Fibroblast of peridontal ligament (primary cell): ENCODE measurements around the gene NIF3L1.
"Not testable (repeated sequence)": the region's sequence is repeated elsewhere in the genome, so short reads cannot be mapped to it uniquely, and the experiment has no call there.

Source experiments
- DNase-seq: peaks from one replicate; pipeline ENCODE4 v3.0.0-alpha.2; 2010; ENCODE audit errors: extremely low read depth

Gene NIF3L1

DNA sequence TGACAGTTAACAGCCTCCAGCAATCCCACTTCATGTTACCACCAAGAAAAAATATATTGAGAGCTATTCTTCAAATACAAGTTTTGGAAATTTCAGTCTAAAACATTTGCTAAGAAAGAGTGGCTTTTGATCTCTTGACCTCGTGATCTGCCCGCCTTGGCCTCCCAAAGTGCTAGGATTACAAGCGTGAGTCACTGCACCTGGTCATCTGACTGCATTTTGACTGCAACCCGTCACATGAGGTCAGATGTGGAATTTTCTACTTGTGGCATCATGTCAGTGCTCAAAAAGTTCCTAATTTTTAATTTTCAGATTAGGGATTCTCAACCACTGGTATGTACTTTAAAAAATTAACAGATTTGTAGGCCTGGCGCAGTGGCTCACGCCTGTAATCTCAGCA, 15.6 kb upstream of the NIF3L1 start:
- no peak for DNase-seq

DNA sequence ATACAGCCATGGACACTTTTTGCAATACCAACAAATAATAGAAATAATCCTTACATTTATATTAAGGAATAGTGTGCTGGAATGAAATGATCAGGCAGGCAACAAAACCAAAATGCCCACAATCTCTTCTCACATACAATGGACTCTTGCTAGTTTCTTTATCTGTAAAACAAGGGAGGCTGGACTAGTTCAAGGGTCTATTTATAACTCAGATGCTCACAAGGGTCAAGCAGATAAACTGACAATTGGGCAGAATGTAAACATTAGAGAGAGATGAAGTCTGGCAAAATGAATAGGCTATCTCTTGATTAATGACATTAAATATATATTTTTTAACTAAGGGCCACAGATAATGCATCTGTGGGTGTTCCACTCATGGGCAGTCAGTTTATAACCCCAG, 11.7 kb upstream of the NIF3L1 start:
- no peak for DNase-seq

DNA sequence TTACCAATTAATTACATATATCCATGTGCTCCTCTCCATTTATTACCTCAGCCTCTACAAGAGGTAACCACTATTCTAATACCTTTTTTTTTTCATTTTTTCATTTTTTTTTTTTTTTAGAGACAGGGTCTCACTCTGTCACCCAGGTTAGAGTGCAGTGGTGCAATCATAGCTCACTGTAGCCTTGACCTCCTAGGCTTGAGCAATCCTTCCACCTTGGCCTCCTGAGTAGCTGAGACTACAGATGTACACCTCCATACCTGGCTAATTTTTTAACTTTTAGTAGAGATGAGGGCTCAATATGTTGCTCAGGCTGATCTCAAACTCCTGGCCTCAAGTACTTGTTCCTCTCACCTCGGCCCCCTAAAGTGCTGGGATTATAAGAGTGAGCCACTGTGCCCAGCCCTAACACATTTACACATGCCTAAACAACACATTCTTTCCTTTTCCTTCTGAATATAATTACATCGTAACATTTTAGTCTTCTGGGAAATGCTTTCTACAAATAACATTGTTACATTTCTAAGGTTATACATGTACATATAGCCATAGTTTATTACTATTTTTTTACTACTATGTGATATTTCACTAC, 10.8 kb upstream of the NIF3L1 start:
- DNase-seq: no peak

DNA sequence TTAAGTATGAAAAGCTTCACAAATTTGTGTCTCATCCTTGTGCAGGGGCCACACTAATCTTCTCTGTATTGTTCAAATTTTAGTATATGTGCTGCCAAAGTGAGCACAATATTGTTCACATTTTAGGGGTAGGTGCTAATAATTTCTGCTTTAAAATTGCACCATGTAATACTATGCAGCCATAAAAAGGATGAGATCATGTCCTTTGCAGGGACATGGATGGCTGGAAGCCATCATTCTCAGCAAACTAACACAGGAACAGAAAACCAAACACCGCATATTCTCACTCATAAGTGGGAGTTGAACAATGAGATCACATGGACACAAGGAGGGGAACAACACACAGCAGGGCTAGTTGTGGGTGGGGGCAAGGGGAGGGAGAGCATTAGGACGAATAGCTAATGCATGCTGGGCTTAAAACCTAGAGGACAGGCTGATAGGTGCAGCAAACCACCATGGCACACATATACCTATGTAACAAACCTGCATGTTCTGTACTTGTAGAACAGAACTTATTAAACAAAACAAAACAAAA, 7.4 kb upstream of the NIF3L1 start:
- DNase-seq: not testable (repeated sequence)

DNA sequence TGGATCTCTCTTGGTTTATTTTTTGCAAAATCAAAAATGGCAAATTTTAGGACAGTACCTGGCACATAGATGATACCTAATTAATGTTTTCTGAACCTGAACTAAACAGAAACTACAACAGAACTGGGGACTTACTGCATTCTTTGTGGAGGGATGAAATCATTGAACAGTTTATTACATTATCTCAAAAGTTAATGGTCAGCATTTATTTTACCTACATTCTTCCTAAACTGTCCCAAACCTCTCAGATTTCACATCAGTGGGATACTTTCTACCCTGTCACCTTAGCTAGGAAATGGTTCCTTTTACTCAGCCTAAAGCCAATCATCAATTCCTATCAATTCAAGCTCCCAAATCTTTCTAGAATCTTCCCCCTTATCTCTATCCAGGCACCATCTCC, 10.3 kb downstream of the NIF3L1 start:
- DNase-seq: no peak

DNA sequence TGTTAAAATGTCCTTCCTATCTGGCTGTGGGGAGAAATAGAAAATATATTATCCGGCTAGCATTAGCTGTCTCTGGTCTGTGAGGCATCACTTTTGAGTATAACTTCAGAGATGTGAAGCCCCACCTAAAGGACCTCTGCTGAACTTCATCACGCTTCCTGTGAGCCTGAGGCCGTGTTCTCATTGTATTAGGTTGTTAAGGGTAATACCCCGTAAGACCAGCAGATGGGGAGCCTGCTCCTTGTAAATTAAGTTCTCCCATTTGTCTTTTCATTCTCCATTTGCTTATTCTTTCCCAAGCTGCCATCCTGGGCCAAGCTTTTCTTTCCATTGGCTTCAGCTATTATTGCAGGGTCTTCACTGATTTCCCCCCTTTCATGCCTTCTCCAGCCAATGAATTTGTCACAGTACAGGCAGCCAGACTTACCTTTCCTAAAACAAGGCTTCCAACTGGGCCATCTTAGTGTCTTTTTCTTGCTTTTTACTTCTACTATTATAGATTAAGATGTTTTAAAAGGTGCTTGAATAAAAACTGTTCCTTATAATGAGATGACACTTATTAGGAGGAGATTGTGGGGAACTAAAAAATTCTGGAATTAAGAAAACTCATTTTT, 12.4 kb downstream of the NIF3L1 start:
- DNase-seq: peak; percentile 93

DNA sequence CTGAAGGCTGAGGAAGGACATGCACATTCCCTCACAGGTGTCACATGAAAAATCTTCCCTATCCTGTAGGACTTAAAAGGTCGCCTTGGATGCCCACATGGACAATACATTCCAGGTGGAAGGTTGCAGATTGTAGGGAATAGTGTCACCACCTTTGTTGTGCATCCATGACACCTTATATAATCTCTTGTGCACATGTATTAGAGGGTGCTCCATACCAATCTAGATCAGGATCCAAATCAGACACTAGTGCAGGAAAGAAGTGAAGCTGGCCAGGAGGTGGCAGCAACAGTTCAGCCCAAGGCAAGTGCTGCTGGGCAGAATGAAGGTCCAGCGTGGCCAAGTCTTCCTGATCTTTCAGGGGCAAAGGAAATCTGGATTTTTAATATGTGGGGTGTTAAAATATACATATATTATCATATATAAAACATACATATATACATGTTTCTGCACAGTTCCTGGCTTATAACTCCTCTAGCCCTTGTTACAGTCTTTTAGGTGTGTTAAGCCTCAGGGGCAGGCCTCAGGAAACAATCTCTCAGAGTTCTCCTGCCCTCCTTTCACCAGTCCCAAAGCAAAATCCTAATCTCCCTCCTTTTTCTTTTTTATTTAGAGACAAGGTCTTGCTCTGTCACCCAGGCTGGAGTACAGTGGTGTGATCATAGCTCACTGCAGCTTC, 16.6 kb downstream of the NIF3L1 start:
- peak; percentile 80 for DNase-seq

DNA sequence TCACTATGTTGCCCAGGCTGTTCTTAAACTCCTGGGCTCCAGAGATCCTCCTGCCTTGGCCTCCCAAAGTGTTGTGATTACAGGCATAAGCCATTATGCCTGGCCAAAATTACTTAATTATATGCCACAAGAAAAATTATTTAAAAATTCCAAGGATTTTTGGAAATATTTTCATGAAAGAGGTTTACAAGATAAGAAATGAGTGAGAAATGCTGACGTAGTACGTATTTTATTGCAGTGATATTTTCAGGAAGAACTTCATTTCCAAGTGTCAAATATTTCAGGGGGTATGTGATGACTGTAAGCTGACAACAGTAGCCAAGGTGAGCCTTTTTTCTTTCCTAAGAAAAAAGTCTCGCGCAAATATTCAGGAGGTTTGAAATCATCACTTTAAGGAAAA, 20.8 kb downstream of the NIF3L1 start:
- no peak for DNase-seq

DNA sequence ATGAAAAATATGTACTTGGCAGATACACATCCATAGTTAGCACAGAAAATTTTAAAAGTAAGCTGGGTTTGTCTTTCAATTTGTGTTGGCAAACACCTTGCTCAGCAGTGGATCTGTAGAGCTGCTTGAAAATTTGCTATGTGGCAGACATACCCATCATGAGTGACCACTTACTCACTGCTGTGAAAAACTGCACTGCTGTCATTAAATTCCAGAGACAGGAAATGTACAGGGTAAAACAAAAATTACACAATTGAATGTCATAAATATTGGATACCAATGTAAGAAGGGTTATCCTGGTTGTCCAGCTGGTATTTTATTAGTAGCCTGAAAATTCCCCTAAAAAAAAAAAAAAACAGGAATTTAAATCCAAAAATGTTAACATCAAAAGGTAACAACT, 24.5 kb downstream of the NIF3L1 start:
- peak; percentile 16 for DNase-seq

DNA sequence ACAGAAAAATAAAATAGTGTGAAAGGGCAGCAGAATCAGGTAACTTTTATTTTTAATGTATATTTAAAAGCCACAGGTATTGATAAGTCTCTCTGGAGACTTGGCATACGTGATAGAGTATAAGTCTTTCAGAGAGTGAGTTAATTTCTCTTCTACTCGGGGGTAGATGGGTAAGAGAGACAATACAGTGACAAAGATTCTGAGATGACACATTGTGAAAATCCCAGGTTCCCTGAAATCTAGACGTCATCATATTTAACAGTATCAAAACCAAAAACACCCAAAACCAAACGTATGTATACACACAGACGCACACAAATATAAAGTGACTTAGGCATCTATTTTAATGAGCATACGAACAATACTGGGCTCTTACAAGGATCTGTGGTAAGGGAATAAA, 33.3 kb downstream of the NIF3L1 start:
- DNase-seq: no peak

DNA sequence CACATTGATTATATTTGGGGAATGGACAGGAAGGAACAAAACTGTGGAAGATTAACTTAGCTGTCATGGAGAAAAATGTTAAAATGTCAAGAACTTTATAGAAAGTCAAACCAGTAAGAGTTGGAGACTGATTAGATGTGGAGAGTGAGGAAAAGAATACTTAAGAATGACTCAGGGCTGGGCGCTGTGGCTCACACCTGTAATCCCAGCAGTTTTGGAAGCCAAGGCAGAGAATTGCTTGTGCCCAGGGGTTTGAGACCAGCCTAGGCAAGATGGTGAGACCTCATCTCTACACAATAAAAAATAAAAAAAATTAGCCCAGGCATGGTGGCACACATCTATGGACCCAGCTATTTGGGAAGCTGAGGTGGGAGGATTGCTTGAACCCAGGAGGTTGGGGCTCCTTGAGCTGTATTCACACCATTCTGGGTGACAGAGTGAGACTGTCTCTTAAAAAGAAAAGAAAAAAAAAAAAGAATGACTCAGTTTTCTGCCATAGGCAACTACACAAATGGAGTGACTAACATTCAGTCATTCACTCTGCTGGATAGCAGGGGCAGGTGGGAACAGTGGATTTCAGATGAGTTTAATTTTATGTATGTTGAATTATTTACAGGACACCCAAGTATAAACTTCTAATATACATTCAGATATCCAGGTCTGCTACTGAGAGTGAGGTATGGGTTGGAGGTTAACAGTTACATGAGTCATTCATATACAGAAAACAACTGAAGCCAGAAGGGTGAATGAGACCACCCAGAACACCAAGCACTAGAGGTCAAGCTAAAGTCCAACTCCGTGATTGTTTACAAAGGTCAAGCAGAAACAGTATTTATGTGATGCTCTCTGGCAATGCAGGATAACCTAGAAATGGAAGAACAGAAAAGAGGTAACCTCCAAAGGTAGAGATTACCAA, 40.4 kb downstream of the NIF3L1 start:
- no peak for DNase-seq

DNA sequence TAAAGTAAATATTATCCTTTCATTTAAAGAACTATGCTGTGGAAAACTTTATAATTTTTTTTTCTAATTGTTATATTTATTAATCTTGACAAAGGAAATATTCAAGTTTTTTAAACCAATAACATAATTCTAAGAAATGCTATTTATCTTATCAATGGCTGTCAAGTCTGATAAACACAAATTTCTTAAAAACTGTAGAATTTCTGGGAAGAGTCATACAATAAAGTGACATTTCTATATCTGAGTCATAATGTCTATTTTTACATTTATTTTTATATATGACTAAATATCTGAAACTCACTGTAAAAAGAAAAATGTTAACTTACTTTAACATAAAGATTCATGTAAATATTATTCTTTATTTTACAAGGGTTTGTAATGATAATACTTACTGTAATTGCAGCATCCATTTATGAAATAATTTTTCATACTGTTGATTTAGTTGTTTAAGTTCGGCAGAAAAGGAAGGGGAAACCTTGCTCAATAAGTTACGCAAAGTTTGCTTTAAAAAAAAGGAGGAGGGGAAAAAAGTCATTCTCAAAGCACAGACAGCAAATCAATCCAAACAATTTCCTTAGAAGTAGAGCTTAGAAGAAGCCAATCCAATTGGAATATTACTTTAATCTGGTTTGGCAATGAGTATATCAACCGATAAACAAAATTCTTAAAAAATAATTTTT, 41.9 kb downstream of the NIF3L1 start:
- DNase-seq: peak; percentile 23

DNA sequence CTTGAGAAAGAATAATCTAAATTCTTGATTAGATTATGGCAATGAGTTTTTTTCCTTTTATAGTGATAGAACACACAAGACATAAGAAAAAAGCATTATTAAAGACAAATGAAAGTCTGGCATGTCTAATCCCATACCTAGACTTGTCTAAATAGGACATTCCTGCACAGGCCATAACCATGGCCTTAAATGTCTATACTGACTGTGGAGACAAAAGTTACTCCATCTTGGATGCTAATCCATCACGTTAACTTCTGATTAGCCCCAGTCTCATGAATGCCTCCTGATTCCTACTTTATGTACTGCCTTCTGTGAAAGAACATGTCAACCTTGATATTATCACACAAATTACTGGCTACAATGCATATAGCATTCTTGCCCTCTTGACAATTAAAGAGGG, 50.7 kb downstream of the NIF3L1 start:
- DNase-seq: no peak

DNA sequence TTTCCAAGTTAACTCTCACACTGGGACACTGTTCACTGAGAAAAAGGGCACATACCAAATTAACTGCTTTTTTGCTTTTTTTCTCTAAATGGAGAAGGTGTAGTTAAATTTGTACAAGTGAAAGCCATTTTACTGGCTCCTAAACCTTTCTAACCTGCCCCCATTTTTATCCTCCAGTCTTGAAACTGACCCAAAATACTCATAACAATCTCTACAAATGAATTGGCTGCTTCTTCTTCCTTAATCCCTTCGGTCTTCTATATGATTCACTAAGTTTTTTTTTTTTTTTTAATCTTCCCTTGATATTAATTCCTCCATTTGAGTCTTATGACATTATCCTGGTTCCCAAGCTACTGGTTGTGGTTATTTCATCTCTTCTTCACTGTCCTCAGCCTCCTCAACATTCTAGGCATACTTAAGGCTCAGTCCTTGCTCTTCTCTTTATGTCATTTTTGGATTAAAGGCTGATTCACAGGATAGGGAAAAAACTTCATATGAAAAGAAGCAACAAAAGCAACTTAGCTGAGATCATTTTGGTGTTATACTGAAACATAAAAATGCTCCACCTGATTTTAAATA, 54.4 kb downstream of the NIF3L1 start:
- DNase-seq: no peak

DNA sequence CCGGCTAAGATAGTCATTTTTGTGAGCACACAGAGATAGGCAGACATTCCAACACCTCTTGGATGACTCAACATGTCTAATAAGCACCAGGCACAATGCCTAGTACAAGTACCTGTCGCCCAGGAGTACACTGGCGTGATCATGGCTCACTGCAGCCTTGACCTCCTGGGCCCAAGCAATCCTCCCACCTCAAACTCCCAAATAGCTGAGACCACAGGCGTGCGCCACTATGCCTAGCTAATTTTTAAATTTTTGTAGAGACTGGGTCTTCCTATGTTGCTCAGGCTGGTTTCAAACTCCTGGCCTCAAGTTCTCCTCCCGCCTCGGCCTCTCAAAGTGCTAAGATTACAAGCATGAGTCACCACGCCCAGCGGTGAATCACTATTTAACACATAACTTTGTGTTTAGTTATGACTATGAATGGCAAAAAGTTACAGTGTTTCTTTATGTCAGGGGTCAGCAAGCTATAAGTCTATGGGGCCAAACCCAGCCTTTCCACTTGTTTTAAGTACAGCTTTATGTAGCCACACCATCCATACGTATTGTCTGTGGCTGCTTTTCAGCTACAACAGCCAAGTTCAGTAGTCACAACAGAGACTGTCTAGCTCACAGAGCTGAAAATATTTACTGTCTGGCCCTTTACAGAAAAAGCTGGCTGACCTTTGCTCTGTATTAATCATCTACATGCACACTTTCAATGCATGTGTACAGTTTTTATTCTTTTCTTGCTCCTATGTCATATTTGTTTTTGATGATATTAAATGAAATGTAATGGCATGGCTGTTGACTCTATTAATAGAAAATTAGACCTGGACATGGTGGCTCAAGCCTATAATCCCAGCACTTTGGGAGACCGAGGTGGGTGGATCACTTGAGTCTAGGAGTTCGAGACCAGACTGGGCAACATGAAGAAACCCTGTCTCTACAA, 55.6 kb downstream of the NIF3L1 start:
- DNase-seq: peak; percentile 86

DNA sequence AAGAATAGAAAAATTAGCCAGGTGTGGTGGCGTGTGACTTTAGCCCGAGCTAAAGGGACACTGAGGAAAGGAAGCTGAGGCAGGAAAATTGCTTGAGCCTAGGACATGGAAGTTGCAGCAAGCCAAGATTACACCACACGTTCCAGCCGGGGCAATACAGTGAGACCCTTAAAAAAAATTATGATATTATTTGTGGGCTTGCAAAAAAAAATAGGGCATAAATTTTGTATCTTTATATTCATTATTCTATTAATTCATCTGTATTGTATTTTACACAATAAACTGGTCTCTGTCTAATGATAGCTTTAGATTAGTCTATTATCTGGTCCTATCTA, 56.2 kb downstream of the NIF3L1 start:
- DNase-seq: no peak

DNA sequence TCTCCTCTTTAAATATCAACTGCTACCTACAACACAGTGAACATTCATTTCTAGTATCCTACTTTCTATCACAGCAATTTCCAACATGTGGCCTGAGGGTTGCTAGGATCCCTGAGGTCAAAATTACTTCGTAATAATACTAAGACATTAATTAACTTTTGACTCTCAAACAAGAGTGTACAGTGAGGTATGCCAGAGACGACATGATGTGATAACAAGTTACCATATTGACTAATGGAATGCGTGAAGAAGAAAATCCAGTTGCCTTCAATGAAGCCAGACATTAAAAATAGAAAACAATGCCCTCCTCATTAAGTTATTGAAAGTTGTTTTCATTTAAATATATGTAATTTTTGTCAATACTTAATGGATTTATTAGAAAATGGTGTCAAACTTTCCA, 61.2 kb downstream of the NIF3L1 start:
- no peak for DNase-seq
